Measurements from ENCODE around the gene SPDYE16.
"Not testable (repeated sequence)": the region's sequence is repeated elsewhere in the genome, so short reads cannot be mapped to it uniquely, and the experiment has no call there.

GRCh38 chr7:76511911-76512885 is 30.9 kb downstream of the SPDYE16 start:
- TF ChIP-seq ARNTL (CRISPR knock-in tag; IDR thresholded peaks at IDR 0.05; ENCODE audit: borderline replicate concordance, low read depth); CSRNP3 (CRISPR knock-in tag; IDR thresholded peaks at IDR 0.05); GLIS3 (CRISPR knock-in tag; IDR thresholded peaks at IDR 0.05); TOX (CRISPR knock-in tag; IDR thresholded peaks at IDR 0.05; ENCODE audit: borderline replicate concordance): not testable (repeated sequence)

Measured in SK-N-SH treated with all-trans-retinoic acid at 6 μM for 48 hours (cell line).